Keratinocyte (primary cell): Measurements from ENCODE around the gene KLHL21.

Experiments
- EZH2 ChIP-seq: IDR thresholded peaks from one replicate; pipeline ENCODE4 v1.6.1; 2012; ENCODE audit warnings: inconsistent platforms, mild to moderate bottlenecking, low read length, moderate library complexity
- TF ChIP-seq, protein P1 (sequence below), 3 experiments: IDR thresholded peaks in 1 of 3; conservative IDR thresholded peaks in 1 of 3; optimal IDR thresholded peaks in 1 of 3; 2 replicates in 2 of 3; 3 replicates in 1 of 3; pipeline versions ENCODE3 to v1.5.1; 2011; ENCODE audit warnings: low read length in 3 of 3, mild to moderate bottlenecking in 3 of 3, moderate library complexity in 2 of 3, control low read depth in 1 of 3, inconsistent platforms in 1 of 3; ENCODE audit not compliant: insufficient read depth in 2 of 3; ENCODE audit errors: extremely low read depth in 1 of 3

DNA sequence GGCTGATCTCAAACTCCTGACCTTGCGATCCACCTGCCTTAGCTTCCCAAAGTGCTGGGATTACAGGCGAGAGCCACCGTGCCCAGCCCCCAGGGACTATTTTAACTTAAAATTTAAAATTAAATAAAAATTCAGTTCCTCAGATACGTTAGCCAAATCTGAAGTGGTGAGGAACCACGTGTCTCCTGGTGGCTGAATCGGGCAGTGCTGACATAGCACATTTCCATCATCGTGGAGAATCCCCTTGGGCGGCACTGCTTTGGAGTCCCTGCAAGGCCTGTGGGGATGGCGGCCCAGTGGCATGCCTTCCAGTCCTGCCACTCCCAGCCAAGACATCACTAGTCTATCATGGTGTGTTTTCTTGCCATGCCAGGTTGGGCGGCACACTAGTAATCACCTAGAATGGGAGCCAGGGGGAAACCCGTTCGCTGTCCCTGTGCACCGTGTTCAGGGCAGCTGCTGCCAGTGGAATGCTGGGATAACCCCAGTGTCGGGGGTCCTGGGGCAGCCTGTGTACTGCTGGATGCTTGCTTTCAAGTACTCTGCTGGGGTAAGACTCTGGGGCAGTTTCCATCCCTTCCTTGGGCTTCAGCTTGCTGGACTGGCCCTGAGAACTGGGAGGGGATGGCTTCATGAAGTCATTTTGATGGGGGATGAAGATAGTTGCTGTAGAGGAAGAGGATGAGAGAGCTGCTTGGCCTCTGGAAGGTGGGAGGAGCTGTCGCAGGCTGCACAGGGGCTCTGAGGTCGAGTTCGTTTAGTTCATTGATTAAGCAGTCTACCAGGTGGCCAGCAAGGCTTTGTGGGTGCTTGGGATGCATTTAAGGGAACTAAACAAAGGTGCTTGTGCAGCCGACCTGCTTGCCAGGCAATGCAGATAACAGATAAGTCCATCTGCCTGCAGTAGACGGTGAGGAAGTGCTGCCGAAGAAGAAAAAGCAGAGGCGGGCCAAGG lies 18.3 kb downstream of the KLHL21 start:
- TF ChIP-seq, protein P1, sequence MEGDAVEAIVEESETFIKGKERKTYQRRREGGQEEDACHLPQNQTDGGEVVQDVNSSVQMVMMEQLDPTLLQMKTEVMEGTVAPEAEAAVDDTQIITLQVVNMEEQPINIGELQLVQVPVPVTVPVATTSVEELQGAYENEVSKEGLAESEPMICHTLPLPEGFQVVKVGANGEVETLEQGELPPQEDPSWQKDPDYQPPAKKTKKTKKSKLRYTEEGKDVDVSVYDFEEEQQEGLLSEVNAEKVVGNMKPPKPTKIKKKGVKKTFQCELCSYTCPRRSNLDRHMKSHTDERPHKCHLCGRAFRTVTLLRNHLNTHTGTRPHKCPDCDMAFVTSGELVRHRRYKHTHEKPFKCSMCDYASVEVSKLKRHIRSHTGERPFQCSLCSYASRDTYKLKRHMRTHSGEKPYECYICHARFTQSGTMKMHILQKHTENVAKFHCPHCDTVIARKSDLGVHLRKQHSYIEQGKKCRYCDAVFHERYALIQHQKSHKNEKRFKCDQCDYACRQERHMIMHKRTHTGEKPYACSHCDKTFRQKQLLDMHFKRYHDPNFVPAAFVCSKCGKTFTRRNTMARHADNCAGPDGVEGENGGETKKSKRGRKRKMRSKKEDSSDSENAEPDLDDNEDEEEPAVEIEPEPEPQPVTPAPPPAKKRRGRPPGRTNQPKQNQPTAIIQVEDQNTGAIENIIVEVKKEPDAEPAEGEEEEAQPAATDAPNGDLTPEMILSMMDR (optimal IDR thresholded peaks at IDR 0.05 in 1 of 3, IDR thresholded peaks at IDR 0.05 in 1 of 3, conservative IDR thresholded peaks at IDR 0.05 in 1 of 3; ENCODE audit: extremely low read depth in 1 of 3, insufficient read depth in 2 of 3, low read length in 3 of 3), result peak in 2 of 3 experiments; percentile 9 to 18
- no peak for TF ChIP-seq EZH2
